HL-60 (cell line): ENCODE data around the gene LRRC73.

Experiments
- TF ChIP-seq, protein P1 (sequence below): IDR thresholded peaks from 2 replicates; pipeline ENCODE4 v1.6.1; 2012; ENCODE audit warnings: low read depth; ENCODE audit not compliant: insufficient replicate concordance
- TF ChIP-seq, protein P2 (sequence below): IDR thresholded peaks from one replicate; pipeline ENCODE4 v1.5.1; 2011; ENCODE audit warnings: low read length, control low read depth, inconsistent platforms; ENCODE audit not compliant: insufficient read depth

DNA sequence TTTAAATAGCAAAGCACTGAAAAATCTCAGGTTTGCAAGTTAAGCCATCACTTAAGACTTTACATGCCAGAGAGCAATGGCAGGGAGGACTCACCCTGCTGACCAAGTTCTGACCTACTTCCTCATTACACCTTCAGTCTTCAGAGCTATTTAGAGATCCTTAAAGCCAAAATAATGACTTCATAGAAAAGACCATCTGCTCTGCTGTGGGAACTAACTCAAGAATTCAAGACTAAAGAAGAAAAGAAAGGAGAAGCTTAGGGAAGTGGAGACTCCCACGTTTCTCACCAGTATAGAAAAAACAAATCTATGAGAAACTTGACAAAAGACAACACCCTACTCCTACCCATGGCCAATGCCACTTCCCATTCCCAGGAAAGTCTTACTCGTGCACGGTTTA, 37.1 kb upstream of the LRRC73 start:
- TF ChIP-seq, protein P1, sequence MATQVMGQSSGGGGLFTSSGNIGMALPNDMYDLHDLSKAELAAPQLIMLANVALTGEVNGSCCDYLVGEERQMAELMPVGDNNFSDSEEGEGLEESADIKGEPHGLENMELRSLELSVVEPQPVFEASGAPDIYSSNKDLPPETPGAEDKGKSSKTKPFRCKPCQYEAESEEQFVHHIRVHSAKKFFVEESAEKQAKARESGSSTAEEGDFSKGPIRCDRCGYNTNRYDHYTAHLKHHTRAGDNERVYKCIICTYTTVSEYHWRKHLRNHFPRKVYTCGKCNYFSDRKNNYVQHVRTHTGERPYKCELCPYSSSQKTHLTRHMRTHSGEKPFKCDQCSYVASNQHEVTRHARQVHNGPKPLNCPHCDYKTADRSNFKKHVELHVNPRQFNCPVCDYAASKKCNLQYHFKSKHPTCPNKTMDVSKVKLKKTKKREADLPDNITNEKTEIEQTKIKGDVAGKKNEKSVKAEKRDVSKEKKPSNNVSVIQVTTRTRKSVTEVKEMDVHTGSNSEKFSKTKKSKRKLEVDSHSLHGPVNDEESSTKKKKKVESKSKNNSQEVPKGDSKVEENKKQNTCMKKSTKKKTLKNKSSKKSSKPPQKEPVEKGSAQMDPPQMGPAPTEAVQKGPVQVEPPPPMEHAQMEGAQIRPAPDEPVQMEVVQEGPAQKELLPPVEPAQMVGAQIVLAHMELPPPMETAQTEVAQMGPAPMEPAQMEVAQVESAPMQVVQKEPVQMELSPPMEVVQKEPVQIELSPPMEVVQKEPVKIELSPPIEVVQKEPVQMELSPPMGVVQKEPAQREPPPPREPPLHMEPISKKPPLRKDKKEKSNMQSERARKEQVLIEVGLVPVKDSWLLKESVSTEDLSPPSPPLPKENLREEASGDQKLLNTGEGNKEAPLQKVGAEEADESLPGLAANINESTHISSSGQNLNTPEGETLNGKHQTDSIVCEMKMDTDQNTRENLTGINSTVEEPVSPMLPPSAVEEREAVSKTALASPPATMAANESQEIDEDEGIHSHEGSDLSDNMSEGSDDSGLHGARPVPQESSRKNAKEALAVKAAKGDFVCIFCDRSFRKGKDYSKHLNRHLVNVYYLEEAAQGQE, result no peak
- TF ChIP-seq, protein P2, sequence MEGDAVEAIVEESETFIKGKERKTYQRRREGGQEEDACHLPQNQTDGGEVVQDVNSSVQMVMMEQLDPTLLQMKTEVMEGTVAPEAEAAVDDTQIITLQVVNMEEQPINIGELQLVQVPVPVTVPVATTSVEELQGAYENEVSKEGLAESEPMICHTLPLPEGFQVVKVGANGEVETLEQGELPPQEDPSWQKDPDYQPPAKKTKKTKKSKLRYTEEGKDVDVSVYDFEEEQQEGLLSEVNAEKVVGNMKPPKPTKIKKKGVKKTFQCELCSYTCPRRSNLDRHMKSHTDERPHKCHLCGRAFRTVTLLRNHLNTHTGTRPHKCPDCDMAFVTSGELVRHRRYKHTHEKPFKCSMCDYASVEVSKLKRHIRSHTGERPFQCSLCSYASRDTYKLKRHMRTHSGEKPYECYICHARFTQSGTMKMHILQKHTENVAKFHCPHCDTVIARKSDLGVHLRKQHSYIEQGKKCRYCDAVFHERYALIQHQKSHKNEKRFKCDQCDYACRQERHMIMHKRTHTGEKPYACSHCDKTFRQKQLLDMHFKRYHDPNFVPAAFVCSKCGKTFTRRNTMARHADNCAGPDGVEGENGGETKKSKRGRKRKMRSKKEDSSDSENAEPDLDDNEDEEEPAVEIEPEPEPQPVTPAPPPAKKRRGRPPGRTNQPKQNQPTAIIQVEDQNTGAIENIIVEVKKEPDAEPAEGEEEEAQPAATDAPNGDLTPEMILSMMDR, result no peak
